Gastroesophageal sphincter (tissue), 3 donors: ENCODE data around the gene THOP1.

ENCODE experiments used
- CTCF ChIP-seq, 4 experiments: fragments of 200-600 bp in 2 of 4; fragments of 450-650 bp in 2 of 4; sonication (generic) in 1 of 4; IDR thresholded peaks; one replicate each; pipeline ENCODE4 v1.5.1; 2017 to 2019; ENCODE audit warnings: antibody characterized with exemption in 4 of 4, mild to moderate bottlenecking in 2 of 4, moderate library complexity in 2 of 4
- EP300 ChIP-seq: sonication (generic); formaldehyde crosslinking; IDR thresholded peaks from one replicate; pipeline ENCODE4 v1.6.1; 2017; ENCODE audit warnings: antibody characterized with exemption, mild to moderate bottlenecking

- no peak for TF ChIP-seq EP300
- no peak for TF ChIP-seq CTCF (IDR thresholded peaks at IDR 0.05)
Observed at GRCh38 chr19:2747349-2747748, 38.0 kb upstream of the THOP1 start.
